Skeletal muscle satellite cell (primary cell): ENCODE measurements around the gene RWDD1.
A peak's percentile ranks its signal among the peaks of the same experiment; 100 is the strongest.
"Not testable (repeated sequence)": the region's sequence is repeated elsewhere in the genome, so short reads cannot be mapped to it uniquely, and the experiment has no call there.

Experiments used
- H3K27me3 ChIP-seq: 2 replicates; pipeline ENCODE4 v1.7.0; 2013; ENCODE audit warnings: low read length; ENCODE audit not compliant: control insufficient read depth, insufficient read depth
- H3K36me3 ChIP-seq: 2 replicates; pipeline ENCODE4 v1.7.0; 2013; ENCODE audit warnings: mild to moderate bottlenecking, control low read depth, low read length; ENCODE audit not compliant: insufficient read depth
- H3K4me1 ChIP-seq: 2 replicates; pipeline ENCODE4 v1.7.0; 2013; ENCODE audit warnings: low read length; ENCODE audit not compliant: control insufficient read depth, insufficient read depth
- H3K4me2 ChIP-seq: 2 replicates; pipeline ENCODE4 v1.7.0; 2013; ENCODE audit warnings: mild to moderate bottlenecking, low read length
- H3K4me3 ChIP-seq: 2 replicates; pipeline ENCODE4 v1.7.0; 2013; ENCODE audit warnings: low read length
- H3K9ac ChIP-seq: 2 replicates; pipeline ENCODE4 v1.7.0; 2013; ENCODE audit warnings: mild to moderate bottlenecking, low read depth, low read length, moderate library complexity
- H3K9me3 ChIP-seq: replicated peaks from 2 replicates; pipeline ENCODE4 v1.7.0; 2013; ENCODE audit warnings: mild to moderate bottlenecking, control low read depth, low read length

RWDD1 gene

DNA sequence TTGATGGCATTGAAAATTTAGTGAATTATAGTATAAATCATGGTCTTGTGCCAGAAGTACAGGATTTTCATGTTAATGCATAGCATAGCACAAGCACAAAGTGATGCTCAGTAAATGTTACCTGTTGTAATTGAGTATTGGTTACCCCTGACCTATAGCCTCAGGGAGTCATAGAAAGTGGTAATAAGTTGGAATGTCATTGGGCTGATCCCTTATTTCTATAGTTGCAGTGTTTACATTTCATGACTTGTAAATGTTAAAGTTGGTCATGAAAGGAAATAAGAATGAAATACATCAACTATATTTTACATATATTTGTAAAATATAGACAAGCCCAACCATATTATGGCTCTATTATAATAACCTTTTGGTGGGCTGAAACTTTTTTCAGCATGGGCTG lies 7.0 kb downstream of the RWDD1 start:
- Histone ChIP-seq H3K4me2 (no peak overlapping the region), H3K9ac (no peak overlapping the region), H3K27me3 (no peaks in the 10 kb centered on the region), H3K4me1 (peaks cover 7% of the 10 kb centered on the region), H3K9me3 (no peaks in the 10 kb centered on the region), H3K36me3 (peaks cover 41% of the 10 kb centered on the region), H3K4me3 (no peak overlapping the region)

DNA sequence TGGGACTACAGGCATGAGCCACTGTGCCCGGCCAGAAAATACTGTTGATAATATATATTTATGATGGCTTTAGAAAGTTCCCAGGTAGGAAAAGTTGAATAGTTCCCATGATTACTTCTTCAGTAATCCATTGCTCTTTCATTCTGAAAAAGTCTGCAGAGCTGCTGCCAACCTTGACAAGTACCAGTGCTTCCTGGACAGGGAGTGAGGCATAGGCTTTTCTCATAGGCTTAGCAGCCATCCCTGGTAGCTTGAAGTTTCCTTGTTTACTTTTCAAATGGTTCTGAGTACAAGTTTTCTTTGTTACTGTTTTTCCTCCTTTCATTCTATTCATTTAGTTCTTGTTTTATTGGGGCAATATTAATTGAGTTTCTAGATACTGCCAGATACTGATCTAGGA lies 7.8 kb downstream of the RWDD1 start:
- Histone ChIP-seq H3K4me2 (no peak overlapping the region), H3K4me3 (no peak overlapping the region), H3K9ac (no peak overlapping the region), H3K36me3 (peaks cover 39% of the 10 kb centered on the region), H3K27me3 (no peaks in the 10 kb centered on the region), H3K9me3 (no peaks in the 10 kb centered on the region), H3K4me1 (peaks cover 3% of the 10 kb centered on the region)

DNA sequence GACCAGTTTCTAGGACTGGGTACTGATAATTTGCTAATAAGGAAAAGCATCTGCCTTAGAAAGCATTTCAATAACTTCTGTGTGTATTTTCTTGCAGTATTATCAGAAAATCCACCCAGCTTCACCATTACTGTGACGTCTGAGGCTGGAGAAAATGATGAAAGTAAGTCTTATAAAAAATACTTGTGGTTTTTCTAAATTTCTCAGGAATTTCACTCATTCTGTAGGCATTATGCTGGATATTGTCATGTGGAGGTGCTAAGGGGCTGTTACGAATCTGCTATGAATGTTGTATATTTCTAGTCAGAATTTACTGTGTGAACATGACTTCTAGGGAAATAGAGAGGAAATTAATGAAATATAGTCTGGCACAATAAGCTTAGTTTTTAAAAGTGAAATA lies 8.9 kb downstream of the RWDD1 start:
- Histone ChIP-seq H3K4me1 (peaks cover 3% of the 10 kb centered on the region), H3K36me3 (peaks cover 43% of the 10 kb centered on the region), H3K27me3 (no peaks in the 10 kb centered on the region), H3K4me3 (no peak overlapping the region), H3K9me3 (no peaks in the 10 kb centered on the region), H3K4me2 (no peak overlapping the region), H3K9ac (no peak overlapping the region)

DNA sequence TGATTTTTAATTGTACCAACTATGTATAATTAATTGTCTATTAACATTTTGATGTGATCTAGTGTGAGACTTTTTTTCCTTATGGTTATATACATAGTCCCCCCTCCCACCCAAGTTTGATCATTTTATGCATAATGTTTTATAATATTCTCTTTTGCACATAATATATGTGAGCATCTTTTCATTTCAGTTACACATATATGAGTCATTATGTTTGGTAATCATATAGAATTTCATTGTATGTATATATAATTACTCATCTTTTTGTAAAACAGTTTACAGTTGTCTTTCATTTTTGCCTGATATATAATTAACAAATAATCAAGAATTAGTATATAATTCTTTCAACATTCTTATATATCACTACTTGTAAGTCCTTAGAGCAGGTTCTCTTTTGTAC lies 15.0 kb downstream of the RWDD1 start:
- Histone ChIP-seq H3K36me3 (peaks cover 47% of the 10 kb centered on the region), H3K9ac (no peak overlapping the region)

DNA sequence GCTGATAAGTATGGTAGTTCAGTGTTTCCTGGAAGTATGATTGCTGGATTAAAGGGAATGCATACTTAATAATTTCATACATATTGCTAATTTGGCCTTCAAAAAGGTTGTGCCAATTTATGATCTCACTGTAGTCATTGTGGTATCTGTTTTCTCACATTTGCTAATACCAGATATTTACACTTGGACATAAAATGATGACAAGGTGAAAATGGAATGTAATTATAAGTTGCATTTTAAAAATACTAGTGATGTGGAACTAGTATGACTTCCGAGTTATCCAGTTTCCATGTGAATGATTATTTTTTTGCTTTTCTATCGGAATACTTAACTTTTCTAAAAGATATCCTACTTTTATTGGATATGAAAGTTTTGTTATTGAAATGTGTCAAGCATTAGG lies 15.4 kb downstream of the RWDD1 start:
- Histone ChIP-seq H3K36me3 (peaks cover 52% of the 10 kb centered on the region), H3K27me3 (no peaks in the 10 kb centered on the region), H3K9me3 (no peaks in the 10 kb centered on the region), H3K9ac (no peak overlapping the region), H3K4me1 (no peaks in the 10 kb centered on the region), H3K4me3 (no peak overlapping the region), H3K4me2 (no peak overlapping the region)

More for the DNA sequence above, 15.0 kb downstream of the RWDD1 start:
- Histone ChIP-seq H3K27me3 (no peaks in the 10 kb centered on the region), H3K4me2 (no peak overlapping the region), H3K9me3 (no peaks in the 10 kb centered on the region), H3K4me3 (no peak overlapping the region), H3K4me1 (no peaks in the 10 kb centered on the region)

DNA sequence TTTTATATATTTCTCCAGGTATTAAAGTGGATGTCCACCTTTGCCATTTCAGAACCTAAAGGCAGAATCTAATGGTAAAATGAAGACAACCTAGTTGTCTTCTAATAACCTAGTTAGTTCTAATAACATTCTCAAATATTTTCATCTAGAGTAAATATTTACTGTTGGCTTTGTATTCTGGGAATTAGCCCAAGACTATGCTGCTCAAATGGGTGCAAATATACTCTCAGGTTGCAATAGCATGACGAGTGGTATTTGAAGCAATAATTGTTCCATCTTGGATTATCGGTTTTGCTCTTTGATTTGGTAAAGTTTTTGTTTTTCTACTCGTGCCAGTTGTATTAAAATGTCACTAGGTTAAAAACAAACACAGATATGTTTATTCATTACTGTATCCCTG lies 23.9 kb downstream of the RWDD1 start:
- peaks cover 56% of the 10 kb centered on the region for H3K36me3 ChIP-seq
- H3K4me3 ChIP-seq, result no peak overlapping the region
- H3K9ac ChIP-seq, result no peak overlapping the region
- H3K4me2 ChIP-seq, result no peak overlapping the region
- no peaks in the 10 kb centered on the region for H3K27me3 ChIP-seq
- no peaks in the 10 kb centered on the region for H3K9me3 ChIP-seq
- H3K4me1 ChIP-seq, result no peaks in the 10 kb centered on the region

DNA sequence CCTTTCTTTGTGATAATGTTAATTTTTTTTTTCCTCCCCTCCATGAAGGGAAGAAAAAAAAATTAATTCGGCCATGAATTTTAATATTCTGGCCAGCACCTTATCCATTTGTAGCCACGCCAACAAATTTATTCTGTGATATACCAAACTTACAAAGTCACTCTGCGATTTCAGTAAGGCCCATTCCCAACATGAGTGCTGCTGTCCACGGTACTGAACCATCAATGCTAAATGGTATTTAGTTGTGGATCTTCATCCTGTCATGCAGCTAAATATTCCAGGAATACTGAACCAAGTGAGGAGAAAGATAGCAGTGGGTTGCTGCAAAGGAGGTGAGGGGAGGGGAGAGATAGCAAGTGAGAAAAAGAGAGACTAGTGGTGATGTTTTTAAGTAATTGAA lies 25.5 kb downstream of the RWDD1 start:
- no peak overlapping the region for H3K4me3 ChIP-seq
- no peaks in the 10 kb centered on the region for H3K9me3 ChIP-seq
- peaks cover 43% of the 10 kb centered on the region for H3K36me3 ChIP-seq
- H3K4me2 ChIP-seq, result no peak overlapping the region
- H3K9ac ChIP-seq, result no peak overlapping the region
- no peaks in the 10 kb centered on the region for H3K27me3 ChIP-seq
- H3K4me1 ChIP-seq, result no peaks in the 10 kb centered on the region

DNA sequence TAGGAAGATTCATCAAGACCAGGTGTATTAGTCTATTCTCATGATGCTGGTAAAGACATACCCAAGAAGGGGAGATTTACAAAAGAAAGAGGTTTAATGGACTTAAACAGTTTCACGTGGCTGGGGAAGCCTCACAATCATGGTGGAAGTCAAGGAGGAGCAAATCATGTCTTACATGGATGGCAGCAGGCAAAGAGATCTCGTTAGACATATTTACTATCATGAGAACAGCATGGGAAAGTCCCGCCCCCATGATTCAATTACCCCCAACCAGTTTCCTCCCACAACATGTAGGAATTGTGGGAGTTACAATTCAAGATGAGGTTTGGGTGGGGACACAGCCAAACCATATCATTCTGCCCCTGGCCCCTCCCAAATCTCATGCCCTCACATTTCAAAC lies 32.6 kb downstream of the RWDD1 start:
- not testable (repeated sequence) for H3K27me3 ChIP-seq, H3K9me3 ChIP-seq, H3K4me1 ChIP-seq, H3K36me3 ChIP-seq, H3K4me3 ChIP-seq, H3K4me2 ChIP-seq, H3K9ac ChIP-seq

DNA sequence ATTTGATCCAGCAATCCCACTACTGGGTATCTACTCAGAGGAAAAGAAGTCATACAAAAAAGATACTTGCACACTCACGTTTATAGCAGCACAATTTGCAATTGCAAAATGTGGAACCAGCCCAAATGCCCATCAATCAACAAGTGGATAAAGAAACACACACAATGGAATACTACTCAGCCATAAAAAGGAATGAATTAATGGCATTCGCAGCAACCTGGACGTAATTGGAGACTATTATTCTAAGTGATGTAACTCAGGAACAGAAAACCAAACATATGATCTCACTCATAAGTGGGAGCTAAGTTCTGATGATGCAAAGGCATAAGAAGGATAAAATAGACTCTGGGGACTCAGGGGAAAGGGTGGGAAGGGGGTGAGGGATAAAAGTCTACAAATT lies 33.6 kb downstream of the RWDD1 start:
- H3K4me2 ChIP-seq, H3K27me3 ChIP-seq, H3K4me3 ChIP-seq, H3K36me3 ChIP-seq, H3K4me1 ChIP-seq, H3K9ac ChIP-seq, H3K9me3 ChIP-seq: not testable (repeated sequence)

DNA sequence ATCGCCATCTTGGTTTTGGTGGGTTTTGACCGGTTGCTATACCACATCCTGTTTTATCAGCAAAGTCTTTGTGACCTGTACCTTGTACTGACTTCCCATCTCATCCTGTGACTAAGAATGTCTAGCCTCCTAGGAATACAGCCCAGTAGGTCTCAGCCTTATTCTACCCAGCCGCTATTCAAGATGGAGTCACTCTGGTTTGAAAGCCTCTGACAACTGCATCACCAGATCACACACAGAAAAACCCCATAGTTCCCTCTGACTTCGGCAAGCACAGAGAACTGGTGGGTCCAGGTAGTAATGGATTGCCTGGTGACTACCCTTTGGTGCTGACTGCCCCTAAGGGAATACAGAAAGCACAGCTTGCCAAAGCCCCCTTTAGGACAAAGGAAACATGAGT lies 34.6 kb downstream of the RWDD1 start:
- Histone ChIP-seq H3K4me2 (no peak overlapping the region), H3K9me3 (no peaks in the 10 kb centered on the region)

DNA sequence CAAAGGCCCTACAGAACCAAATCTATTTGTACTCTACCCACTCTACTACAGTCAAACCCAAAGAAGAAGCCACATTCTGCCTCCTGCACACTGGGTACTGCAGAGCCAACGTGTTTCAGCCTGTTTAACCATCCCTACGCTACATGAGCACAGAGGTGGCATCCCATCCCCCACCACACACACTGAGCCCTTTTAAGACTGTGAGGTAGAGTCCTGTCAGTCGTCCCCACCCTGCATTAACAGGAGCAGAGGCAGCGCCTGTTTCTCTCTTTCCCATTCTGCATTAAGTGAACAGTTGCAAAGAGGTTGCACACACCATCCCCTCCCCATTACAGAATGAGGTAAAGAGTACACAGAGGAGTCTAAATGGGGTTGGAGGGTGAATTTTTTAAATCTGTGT lies 39.8 kb downstream of the RWDD1 start:
- no peak overlapping the region for H3K9ac ChIP-seq
- H3K27me3 ChIP-seq, result no peaks in the 10 kb centered on the region
- no peaks in the 10 kb centered on the region for H3K9me3 ChIP-seq
- H3K36me3 ChIP-seq, result no peaks in the 10 kb centered on the region
- H3K4me2 ChIP-seq, result no peak overlapping the region
- H3K4me1 ChIP-seq, result no peaks in the 10 kb centered on the region
- no peak overlapping the region for H3K4me3 ChIP-seq

More for the DNA sequence above, 34.6 kb downstream of the RWDD1 start:
- Histone ChIP-seq H3K4me1 (no peaks in the 10 kb centered on the region), H3K4me3 (no peak overlapping the region), H3K9ac (no peak overlapping the region), H3K36me3 (no peaks in the 10 kb centered on the region), H3K27me3 (no peaks in the 10 kb centered on the region)

DNA sequence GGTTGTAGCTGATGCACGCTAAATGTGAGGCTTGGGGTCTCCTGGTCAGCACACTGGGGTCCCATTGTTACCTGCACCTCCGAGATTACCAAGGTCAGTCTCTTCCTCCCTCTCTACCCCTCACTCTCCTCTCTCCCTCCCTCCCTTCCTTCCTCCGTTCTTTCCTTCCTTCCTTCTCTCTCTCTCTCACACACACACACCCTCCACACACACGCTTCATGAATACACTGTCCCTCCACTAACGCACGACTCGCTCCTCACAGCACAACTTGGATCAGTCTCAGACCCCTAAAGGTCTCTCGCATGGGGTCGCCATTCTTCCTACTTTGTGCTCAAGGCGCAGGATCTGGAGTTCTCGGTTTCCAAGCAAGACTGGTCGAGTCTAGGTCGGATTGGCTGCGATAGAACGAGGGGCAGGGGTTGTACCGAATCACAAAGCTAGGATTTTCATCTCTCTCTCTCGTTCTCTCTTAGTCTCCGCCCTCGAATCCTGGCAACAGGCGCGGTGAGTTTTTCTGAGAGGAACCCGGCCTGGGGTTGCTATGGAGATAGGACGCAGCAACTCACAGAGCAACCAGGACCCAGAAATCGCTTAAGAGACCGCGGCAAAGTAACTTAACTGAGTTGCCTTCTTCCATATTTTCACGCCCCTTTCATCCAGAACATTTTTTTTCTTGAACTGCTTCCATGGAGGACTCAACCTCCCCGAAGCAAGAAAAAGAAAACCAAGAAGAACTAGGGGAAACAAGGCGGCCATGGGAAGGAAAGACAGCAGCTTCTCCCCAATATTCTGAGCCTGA lies 44.8 kb downstream of the RWDD1 start, which contains the start of gene RSPH4A:
RSPH4A (plus strand) TSS at position 543 of the 800 bp plus-strand sequence; CDS start at position 688, 145 bp downstream.
- H3K9me3 ChIP-seq, result no peaks in the 10 kb centered on the region
- H3K4me1 ChIP-seq, result peaks cover 6% of the 10 kb centered on the region
- peak within 1 kb of the TSS; percentile 79 for H3K9ac ChIP-seq
- H3K4me2 ChIP-seq, result peak within 1 kb of the TSS; percentile 88
- H3K27me3 ChIP-seq, result no peaks in the 10 kb centered on the region
- no peaks in the 10 kb centered on the region for H3K36me3 ChIP-seq
- peak within 1 kb of the TSS; percentile 91 for H3K4me3 ChIP-seq
